Peyer's patch (tissue), 4 donors: ENCODE results near the gene C19orf44.

Experiments
- CTCF ChIP-seq, 6 experiments: fragments of 450-650 bp in 4 of 6; fragments of 200-600 bp in 2 of 6; sonication (generic) in 1 of 6; IDR thresholded peaks; one replicate each; pipeline ENCODE4 v1.5.1; 2017 to 2019; ENCODE audit warnings: antibody characterized with exemption in 6 of 6, mild to moderate bottlenecking in 3 of 6, moderate library complexity in 1 of 6
- POLR2A ChIP-seq, 2 donors: fragments of 450-650 bp; IDR thresholded peaks; one replicate each; pipeline ENCODE4 v1.5.1; 2017; ENCODE audit warnings: antibody characterized with exemption in 2 of 2, mild to moderate bottlenecking in 2 of 2, moderate library complexity in 2 of 2

GRCh38 chr19:16525751-16526481 lies 29.7 kb downstream of the C19orf44 start:
- TF ChIP-seq POLR2A (IDR thresholded peaks at IDR 0.05) (no peak), CTCF (IDR thresholded peaks at IDR 0.05) (no peak)
